ENCODE data around the gene AMH. TPM values are rescaled to one million over a fixed set of nuclear protein-coding genes. Genes with fewer than 3 reads are reported as not detected.

Gene AMH
- total RNA-seq, 3 donors from 2014 or later = 2.5 to 3.9 TPM; not detected in 1

- Histone ChIP-seq H3K27me3 (no peaks in the 10 kb centered on the region), H3K36me3 (no peaks in the 10 kb centered on the region), H3K27ac (no peak overlapping the region), H3K4me1 (peaks cover 0 to 5% of the 10 kb centered on the region in 2 donors), H3K9me3 (no peaks in the 10 kb centered on the region), H3K4me3 (no peak overlapping the region)
- intact Hi-C loops (cut with DNase I; ENCODE audit: low total_unique reads) = no loop called here
- TF ChIP-seq CTCF (IDR thresholded peaks at IDR 0.05) (no peak), POLR2AphosphoS5 (IDR thresholded peaks at IDR 0.05) (no peak), POLR2A (IDR thresholded peaks at IDR 0.05) (no peak)
- DNase-seq (ENCODE audit: low spot score in 2 of 2) = no peak
Observed at GRCh38 chr19:2230033-2230531, 19.0 kb upstream of the AMH start.

DNA sequence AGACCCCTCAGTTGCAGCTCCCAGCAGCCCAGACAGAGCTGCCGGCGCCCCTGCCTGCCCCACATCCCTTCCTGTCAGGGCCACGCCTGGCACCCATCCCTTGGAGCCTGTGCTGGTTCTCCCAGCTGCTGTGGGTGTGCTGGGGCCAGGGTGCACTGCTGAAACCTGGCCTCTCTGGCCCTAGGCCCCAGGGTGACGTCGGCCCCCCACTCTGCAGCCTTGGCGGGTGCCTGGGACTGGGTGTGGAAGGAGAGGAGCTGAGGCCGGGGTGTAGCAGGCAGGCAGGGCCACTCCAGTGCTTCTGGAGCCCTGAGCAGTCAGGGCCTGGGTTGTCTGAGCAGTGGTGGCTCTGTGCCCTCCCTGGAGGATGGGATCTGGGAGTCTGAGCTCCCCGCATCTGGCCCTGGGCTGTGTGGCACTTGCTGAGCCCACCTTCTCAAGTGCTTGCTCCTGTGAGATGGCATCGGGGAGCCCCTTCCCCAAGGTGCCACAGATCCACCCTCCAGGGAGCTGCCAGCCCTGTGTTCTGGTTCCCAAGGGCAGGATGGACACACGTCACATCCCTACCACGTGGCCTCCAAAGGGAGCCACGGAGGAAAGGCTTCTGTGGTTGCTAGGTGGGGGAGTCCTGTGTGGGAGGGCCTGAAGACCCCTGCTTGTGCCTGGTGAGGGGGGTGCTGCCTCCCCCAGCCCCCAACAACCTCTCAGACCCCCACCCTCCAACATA, 18.2 kb upstream of the AMH start:
- intact Hi-C loops (cut with DNase I; ENCODE audit: low total_unique reads) = no loop called here
- no peak for TF ChIP-seq POLR2A (IDR thresholded peaks at IDR 0.05)
- no peak for TF ChIP-seq CTCF (IDR thresholded peaks at IDR 0.05)
- no peak for TF ChIP-seq POLR2AphosphoS5 (IDR thresholded peaks at IDR 0.05)
- no peaks in the 10 kb centered on the region for H3K9me3 ChIP-seq
- H3K4me3 ChIP-seq = no peak overlapping the region
- H3K4me1 ChIP-seq = peaks cover 0 to 8% of the 10 kb centered on the region in 2 donors
- no peak for DNase-seq (ENCODE audit: low spot score in 2 of 2)
- H3K27me3 ChIP-seq = no peaks in the 10 kb centered on the region
- no peak overlapping the region for H3K27ac ChIP-seq
- H3K36me3 ChIP-seq = no peaks in the 10 kb centered on the region

- no peaks in the 10 kb centered on the region for H3K27me3 ChIP-seq
- intact Hi-C loops (cut with DNase I; ENCODE audit: low total_unique reads) = no loop called here
- TF ChIP-seq POLR2A (IDR thresholded peaks at IDR 0.05) (no peak), POLR2AphosphoS5 (IDR thresholded peaks at IDR 0.05) (no peak), CTCF (IDR thresholded peaks at IDR 0.05) (no peak)
- H3K4me1 ChIP-seq = peaks cover 0 to 8% of the 10 kb centered on the region in 2 donors
- DNase-seq (ENCODE audit: low spot score in 2 of 2) = no peak
- no peaks in the 10 kb centered on the region for H3K9me3 ChIP-seq
- H3K27ac ChIP-seq = no peak overlapping the region
- H3K4me3 ChIP-seq = no peak overlapping the region
- H3K36me3 ChIP-seq = no peaks in the 10 kb centered on the region
Observed at GRCh38 chr19:2231621-2232221, 17.4 kb upstream of the AMH start.

DNA sequence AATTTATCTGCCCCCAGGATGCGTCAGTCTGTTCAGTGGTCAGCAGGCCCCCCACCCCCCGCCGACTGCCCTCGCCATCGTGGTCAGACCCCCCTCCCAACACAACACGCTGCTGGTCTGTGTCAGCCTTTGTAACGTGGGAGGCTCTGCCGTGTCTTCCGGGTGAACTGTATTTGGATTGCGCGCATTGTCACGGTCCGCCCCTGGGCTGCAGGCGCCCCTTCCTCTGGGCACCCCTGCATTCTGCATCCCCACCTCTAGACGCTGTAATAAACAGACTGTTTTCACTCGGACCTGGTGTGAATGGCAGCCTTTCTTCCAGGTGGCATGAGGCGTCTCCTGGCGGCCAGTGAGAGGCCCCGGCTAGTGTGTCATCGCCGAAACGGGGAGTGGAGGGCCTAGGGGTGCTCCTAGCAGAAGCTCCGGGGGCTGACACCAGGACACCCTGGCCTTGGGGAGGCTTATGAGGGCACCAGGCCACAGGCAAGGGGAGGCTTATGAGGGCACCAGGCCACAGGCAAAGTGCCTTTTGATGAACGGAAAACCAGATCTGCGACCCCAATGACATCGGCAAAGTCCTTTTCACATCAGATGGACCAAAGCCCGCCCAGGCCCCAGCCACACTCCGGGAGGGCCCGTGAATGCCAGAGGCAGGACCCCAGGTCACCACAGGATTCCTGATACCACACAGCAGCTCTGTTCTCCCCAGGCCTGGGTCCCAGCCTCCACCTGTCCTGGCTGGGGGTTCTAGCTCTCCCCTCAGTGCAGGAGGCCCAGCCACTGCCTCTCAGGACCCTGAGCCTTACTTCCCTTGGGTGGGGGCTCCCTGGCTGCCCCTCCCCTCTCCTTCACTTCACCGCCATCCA, 16.6 kb upstream of the AMH start:
- Histone ChIP-seq H3K4me1 (peaks cover 0 to 9% of the 10 kb centered on the region in 2 donors), H3K4me3 (no peak overlapping the region), H3K27ac (no peak overlapping the region), H3K9me3 (no peaks in the 10 kb centered on the region), H3K27me3 (no peaks in the 10 kb centered on the region), H3K36me3 (no peaks in the 10 kb centered on the region)
- DNase-seq (ENCODE audit: low spot score in 2 of 2) = no peak
- TF ChIP-seq POLR2AphosphoS5 (IDR thresholded peaks at IDR 0.05) (no peak), POLR2A (IDR thresholded peaks at IDR 0.05) (no peak), CTCF (IDR thresholded peaks at IDR 0.05) (no peak)
- intact Hi-C loops (cut with DNase I; ENCODE audit: low total_unique reads) = no loop called here
